T-helper 1 cell treated with Interleukin-12 subunit alpha and Interleukin-12 subunit beta and Interleukin-4 antibody, amounts not matched to agents 30 ng/mL and 1 ng/mL, for 36 hours (primary cell): ENCODE measurements around the gene ZNF185. TPM values are rescaled to one million over a fixed set of nuclear protein-coding genes. Genes with fewer than 3 reads are reported as not detected.

Experiments
- intact Hi-C: fragments of 100-400 bp; cut with micrococcal nuclease; formaldehyde crosslinking; loops from one replicate; pipeline ENCODE4 v1.15.1; 2024
- total RNA-seq: library from RNA; stranded (reverse); gene quantifications from 2 replicates; pipeline ENCODE4 v1.2.3, GENCODE V29; 2022

ZNF185 gene
- total RNA-seq, 1 donor from 2014 or later: 1.1 TPM

GRCh38 chrX:152917656-152918579 is 20.1 kb downstream of the ZNF185 start:
- intact Hi-C loops: no loop called here

- intact Hi-C loops: no loop called here
These were observed 20.8 kb downstream of the ZNF185 start for GRCh38 chrX:152918707-152919106.

- intact Hi-C loops: no loop called here
These were observed 25.7 kb downstream of the ZNF185 start for GRCh38 chrX:152923599-152923998.

GRCh38 chrX:152925835-152926234 is 28.0 kb downstream of the ZNF185 start:
- intact Hi-C loops: loop anchor here (1.0 kb wide), 1 partner anchor 22 kb away; no protein-coding TSS in a partner anchor

DNA sequence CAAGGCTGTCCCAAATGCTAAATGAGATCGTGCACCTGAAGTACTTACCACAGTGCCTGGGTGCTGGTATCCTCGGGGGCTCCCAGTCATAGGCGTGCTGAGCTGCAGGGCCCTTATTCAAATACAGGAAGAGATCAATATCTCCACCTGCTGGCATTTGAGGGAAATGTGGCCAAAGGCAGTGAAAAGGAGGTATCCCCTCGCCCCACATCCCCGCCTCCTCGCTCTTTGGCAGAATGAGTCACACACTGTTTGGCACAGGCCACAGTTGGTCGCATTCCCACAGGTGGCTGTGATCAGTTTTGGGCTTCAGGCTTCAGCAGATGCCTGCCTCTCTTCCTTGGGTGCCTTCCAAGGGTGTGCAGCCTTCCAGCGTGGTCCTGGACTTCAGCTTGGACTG is 28.4 kb downstream of the ZNF185 start:
- intact Hi-C loops: loop anchor here (1.0 kb wide), 1 partner anchor 22 kb away; no protein-coding TSS in a partner anchor

GRCh38 chrX:152926923-152927322 is 29.1 kb downstream of the ZNF185 start:
- intact Hi-C loops: loop anchor here (1.0 kb wide), 1 partner anchor 23 kb away; no protein-coding TSS in a partner anchor

DNA sequence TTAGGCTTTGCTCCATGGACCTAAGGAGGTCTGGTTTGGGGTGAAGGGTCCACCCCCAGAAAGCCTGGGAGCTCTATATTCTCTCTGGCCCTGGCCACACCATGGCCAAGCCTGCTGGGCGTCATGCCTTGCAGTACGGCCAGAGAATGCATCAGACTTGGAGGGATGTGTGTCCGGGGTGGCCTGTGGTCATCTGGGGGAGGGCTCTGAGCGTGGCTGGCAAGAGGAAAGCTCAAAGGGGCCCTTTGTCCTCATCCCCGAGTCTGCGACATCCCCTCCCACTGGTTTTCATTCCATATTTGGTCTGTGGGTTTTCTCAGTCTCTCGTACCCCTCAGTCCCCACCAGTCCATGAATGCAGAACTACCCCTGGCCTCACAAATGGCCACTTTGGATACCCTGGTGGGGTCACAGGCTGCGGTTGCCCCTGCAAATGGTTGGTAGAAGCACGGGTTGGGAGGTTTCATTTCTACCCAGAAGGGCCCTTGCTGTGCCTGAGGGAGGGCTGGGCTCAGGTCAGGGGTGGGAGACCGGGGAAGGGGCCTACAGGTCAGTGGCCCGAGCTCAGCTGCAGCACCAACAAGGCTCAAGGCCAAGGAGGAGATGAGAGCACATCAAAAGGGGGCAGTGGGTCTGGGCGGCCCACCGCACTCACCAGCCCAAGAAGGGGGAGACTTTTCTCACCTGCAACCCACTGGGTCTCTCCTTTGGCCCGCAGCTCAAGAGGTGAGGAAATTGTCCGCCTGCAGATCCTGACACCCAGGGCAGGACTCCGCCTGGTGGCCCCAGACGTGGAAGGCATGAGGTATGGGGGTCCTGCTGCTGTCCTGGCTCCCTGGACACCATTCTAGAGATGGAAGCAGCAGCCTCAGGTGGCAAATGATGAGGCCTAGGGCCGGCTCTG is 30.2 kb downstream of the ZNF185 start:
- intact Hi-C loops: no loop called here

DNA sequence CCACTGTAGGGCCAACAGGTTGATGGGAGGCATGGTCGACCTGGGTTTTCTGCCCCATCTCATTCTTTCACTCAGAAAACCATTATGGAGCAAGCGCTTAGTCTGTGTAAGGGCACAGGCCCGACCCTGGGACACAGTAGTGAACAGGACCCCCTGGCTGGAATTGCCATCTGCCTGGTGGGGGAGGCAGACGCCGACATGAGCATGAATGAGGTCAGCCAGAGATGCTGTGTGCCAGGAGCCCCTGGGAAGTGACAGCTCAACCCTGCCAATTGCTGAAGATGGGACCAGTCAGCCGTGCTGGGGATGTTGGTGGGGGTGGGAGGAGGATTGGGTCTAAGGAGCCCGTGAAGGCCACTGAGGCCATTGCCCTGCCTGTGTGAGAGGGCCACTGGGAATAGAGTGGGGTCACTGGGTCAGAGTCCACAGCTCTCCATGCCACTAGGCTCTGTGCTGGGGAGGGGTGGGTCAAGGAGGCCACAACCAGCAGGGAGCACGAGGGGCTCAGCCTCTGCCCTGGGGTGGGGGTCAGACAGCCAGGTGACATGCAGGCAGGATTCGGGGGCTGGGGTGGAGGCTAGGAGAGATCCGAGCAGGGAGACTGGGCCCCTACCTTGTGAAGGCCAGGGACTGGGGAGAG is 31.0 kb downstream of the ZNF185 start:
- intact Hi-C loops: no loop called here

- intact Hi-C loops: no loop called here
These were observed 32.0 kb downstream of the ZNF185 start for GRCh38 chrX:152929898-152930297.

GRCh38 chrX:152930516-152930915 is 32.6 kb downstream of the ZNF185 start:
- intact Hi-C loops: no loop called here

DNA sequence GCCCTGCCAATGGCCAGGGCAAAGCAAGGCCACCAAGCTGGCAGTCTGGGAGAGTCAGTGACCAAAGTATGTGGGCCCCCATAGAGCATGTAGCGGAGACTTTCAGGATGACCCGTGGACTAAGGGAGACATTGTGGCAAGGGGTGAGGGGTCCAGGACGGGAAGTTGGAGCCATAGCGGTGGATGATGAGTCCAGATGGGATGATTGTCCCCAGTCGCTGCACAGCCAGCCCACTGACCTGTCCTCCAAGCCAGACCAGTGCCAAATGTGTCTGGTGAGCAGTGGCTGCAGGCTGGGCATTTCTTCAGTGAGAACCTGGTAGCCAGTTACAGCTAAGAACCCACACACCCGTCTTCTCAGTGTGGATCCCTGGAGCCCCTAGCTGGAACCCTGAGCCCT is 34.3 kb downstream of the ZNF185 start:
- intact Hi-C loops: no loop called here

DNA sequence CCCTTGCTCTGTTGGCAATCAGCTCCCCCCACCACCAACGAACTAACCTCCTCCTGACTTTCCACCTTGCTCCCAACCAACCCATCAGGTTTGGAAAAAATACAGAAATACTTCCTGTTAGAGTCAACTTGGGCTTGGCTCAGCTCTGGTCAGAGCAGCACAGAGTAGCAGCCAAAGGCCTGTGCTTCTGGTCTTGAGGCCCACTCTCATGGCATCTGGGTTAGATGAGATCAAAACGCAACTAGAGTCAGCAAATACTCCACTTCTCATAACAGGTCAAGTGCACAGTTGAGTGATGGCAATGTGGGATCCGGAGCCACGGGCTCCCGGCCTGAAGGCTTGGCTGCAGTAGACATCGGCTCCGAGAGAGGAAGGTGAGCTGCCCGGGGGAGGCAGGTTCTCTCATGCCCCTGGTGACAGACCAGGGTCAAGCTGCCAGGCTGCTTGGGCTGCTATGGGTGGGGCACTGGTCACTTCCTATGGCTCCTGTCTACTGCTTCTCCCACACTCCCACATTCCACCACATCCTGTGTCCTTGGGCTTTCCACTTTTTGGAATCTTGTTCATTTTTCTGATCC is 34.8 kb downstream of the ZNF185 start:
- intact Hi-C loops: no loop called here

GRCh38 chrX:152936306-152936705 is 38.4 kb downstream of the ZNF185 start:
- intact Hi-C loops: no loop called here

DNA sequence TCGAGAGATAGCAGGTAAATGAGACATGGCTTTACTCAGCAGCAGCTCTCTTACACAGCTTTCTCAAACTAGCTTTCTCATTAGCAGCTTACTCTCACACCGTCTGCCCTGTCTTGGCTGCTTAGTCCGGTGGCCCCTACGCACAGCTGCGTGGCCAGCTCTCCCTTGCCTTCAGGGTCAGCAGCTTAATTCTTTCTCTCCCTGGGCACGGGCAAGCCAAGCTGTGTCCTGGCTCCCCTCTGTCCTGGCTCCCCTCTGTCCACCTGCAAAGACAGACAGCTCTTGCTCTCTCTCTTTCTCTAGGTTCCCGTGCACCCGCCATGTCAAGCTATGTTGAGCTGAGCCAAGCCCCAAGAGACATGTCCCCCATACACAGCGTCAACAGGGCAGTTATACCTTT is 39.4 kb downstream of the ZNF185 start:
- intact Hi-C loops: no loop called here

GRCh38 chrX:152941328-152942076 is 43.6 kb downstream of the ZNF185 start:
- intact Hi-C loops: loop anchor here (1.0 to 5.0 kb wide), 9 partner anchors 17 to 1156 kb away; partner anchors contain the start of genes CCNQ, CETN2, HAUS7 and MECP2

- intact Hi-C loops: loop anchor here (5.0 kb wide), 2 partner anchors 395 to 1155 kb away; partner anchors contain the start of gene MECP2
These were observed 44.2 kb downstream of the ZNF185 start for GRCh38 chrX:152942077-152942442.

DNA sequence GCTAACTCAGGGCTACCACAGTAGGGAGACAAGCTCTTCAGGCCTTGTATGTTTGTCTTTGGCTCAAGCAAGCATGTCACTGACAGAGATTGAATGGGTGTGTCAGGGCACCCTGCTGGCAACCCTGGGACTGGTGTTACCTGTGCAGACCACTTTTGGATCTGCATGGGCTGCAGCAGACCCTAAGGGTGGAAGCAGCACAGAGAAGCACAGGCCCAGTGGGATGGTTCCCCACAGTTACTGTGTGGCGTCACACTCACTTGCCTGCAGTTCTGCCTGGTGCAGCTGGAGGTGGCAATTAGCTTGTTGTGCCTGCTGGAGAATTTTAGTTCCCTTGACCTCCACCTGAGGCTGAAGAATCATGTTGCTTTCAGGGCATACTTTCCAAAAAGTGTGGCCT is 46.0 kb downstream of the ZNF185 start:
- intact Hi-C loops: loop anchor here (5.0 kb wide), 2 partner anchors 393 to 1153 kb away; partner anchors contain the start of gene MECP2

DNA sequence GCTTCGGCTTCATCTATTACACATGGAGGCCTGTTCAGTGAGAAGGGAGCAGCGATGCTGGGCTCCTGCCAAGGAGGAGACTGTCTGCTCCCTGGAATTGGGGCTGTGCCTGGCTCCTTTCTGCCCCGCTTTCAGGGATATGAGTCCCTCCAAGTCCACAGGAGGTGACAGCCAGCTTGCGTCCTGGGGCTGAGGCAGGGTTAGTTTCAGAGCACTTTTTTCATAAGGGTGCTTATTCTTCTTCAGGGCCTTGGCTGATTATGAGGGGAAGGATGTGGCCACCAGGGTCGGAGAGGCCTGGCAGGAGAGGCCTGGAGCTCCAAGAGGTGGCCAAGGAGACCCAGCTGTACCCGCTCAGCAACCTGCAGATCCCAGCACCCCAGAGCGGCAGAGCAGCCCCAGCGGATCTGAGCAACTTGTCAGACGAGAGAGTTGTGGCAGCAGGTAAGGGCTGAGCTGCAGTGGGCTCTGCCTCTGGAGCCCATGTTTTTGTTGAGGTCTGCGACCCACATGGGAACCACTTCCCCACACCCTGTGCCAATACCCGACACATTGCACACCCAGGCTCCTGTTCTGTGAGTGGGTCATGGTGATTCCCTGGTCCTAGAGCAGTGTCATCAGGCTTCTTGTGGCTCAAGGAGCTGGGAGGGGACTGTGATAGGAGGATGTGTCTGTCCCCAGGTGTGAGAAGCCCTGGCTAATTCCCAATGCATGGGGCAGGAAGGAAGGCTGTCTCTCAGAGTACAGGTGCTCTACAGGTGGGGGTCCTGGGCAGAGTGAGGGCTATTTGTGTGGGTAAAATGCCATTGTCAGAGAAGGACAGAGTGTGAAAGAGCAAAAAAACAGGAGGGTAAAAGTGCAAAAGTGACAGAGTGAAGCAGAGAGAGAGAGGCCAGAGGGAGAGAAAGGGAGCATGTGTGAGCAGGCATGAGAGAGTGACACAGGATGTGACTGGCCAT is 47.4 kb downstream of the ZNF185 start:
- intact Hi-C loops: no loop called here

DNA sequence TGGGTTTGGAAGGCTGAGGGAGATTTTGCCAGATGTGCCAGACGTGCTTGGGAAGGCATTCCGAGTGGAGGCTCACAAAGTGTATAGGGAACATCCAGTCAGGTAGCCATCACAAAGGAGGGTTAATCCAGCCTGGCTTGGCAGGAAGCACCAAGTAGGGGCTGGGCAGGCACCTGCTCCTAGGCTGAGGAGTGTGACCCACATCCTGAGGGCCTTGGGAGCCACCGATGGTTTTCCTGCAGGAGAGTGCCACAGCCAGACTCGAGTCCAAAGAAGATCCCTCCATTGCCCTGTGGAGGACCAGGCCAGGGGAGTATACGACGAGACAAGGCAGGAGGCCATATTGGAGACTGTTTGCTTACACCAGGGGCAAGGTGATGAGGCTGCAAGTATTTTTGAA is 48.8 kb downstream of the ZNF185 start:
- intact Hi-C loops: no loop called here
